HG03066 (cell line): ENCODE results near the gene SHISA9.

Experiments used
- ATAC-seq: cut with Tn5 transposase; IDR thresholded peaks from one replicate; pipeline ENCODE4 v1.9.1; 2021; ENCODE audit warnings: low read depth; ENCODE audit not compliant: unreplicated experiment

Gene SHISA9

GRCh38 chr16:13063457-13063856 lies 162.1 kb downstream of the SHISA9 start:
- no peak for ATAC-seq

- no peak for ATAC-seq
Observed at GRCh38 chr16:13064821-13065220, 163.4 kb downstream of the SHISA9 start.

- no peak for ATAC-seq
Observed at GRCh38 chr16:13067648-13068047, 166.2 kb downstream of the SHISA9 start.

- no peak for ATAC-seq
Observed at GRCh38 chr16:13068912-13069583, 167.7 kb downstream of the SHISA9 start.

GRCh38 chr16:13070268-13070667 lies 168.9 kb downstream of the SHISA9 start:
- ATAC-seq = no peak

- ATAC-seq = no peak
Observed at GRCh38 chr16:13076878-13077277, 175.5 kb downstream of the SHISA9 start.

GRCh38 chr16:13077816-13078215 lies 176.4 kb downstream of the SHISA9 start:
- no peak for ATAC-seq

- ATAC-seq = no peak
Observed at GRCh38 chr16:13080531-13080930, 179.1 kb downstream of the SHISA9 start.

- ATAC-seq = no peak
Observed at GRCh38 chr16:13081825-13082331, 180.5 kb downstream of the SHISA9 start.

GRCh38 chr16:13083681-13084080 lies 182.3 kb downstream of the SHISA9 start:
- no peak for ATAC-seq

- no peak for ATAC-seq
Observed at GRCh38 chr16:13084331-13084730, 182.9 kb downstream of the SHISA9 start.

- ATAC-seq = no peak
Observed at GRCh38 chr16:13093661-13094060, 192.3 kb downstream of the SHISA9 start.

- ATAC-seq = no peak
Observed at GRCh38 chr16:13095061-13095460, 193.7 kb downstream of the SHISA9 start.

GRCh38 chr16:13098536-13098935 lies 197.1 kb downstream of the SHISA9 start:
- ATAC-seq = no peak

- no peak for ATAC-seq
Observed at GRCh38 chr16:13099822-13100221, 198.4 kb downstream of the SHISA9 start.

- no peak for ATAC-seq
Observed at GRCh38 chr16:13100970-13101369, 199.6 kb downstream of the SHISA9 start.

- ATAC-seq = no peak
Observed at GRCh38 chr16:13101828-13102227, 200.4 kb downstream of the SHISA9 start.

GRCh38 chr16:13102401-13102800 lies 201.0 kb downstream of the SHISA9 start:
- ATAC-seq = no peak

GRCh38 chr16:13103831-13104530 lies 202.6 kb downstream of the SHISA9 start:
- no peak for ATAC-seq

GRCh38 chr16:13104772-13105171 lies 203.4 kb downstream of the SHISA9 start:
- ATAC-seq = no peak

- ATAC-seq = no peak
Observed at GRCh38 chr16:13105427-13105826, 204.0 kb downstream of the SHISA9 start.

GRCh38 chr16:13106464-13106863 lies 205.1 kb downstream of the SHISA9 start:
- no peak for ATAC-seq
